ENCODE measurements around the gene LAMA5. TPM values are rescaled to one million over a fixed set of nuclear protein-coding genes. Genes with fewer than 3 reads are reported as not detected.

Gene LAMA5
- total and polyA plus RNA-seq, 2 of the 8 experiments (the other 6 are each of a cell fraction or from before 2014, with no cell fraction given) = 34.4 to 225 TPM

DNA sequence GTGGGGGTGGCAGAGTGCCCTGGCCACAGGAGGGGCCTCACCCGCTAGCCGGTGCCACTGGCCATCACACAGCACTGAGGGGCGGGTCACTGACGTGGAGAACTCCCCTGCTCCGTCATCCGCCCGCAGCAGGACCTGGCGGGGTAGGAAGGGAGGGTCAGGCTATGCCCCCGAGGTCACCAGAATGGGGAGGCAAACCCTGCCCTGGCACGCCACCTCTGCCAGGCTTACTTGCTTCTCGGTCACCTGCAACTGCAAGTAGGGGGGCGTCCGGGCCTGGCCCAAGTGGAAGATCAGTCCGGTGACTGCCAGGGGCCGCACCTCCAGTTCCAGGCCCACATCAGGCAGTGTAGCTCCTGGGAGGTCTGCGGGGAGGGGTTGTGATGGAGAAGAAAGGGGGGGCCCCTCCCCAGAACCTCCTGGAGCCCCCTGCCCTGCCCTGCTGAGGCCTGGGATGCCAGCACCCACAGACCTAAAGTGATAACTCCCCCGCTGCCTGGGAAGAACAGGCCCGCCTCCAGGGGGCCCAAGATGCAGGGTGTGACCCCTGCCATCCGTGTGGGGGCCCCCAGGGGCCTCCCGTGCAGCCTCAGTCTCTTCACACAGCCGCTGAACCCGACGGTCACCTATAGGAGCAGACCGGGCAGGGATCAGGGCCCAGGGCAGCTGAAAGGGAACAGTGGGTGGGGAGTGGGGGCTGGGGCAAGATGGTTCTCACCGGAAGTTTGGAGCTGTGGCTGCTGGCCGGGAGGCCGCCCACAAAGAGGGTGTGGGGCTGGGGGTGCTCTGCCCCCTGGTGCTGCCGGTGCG is 57.0 kb downstream of the LAMA5 start (continued):
- TF ChIP-seq, protein P1, sequence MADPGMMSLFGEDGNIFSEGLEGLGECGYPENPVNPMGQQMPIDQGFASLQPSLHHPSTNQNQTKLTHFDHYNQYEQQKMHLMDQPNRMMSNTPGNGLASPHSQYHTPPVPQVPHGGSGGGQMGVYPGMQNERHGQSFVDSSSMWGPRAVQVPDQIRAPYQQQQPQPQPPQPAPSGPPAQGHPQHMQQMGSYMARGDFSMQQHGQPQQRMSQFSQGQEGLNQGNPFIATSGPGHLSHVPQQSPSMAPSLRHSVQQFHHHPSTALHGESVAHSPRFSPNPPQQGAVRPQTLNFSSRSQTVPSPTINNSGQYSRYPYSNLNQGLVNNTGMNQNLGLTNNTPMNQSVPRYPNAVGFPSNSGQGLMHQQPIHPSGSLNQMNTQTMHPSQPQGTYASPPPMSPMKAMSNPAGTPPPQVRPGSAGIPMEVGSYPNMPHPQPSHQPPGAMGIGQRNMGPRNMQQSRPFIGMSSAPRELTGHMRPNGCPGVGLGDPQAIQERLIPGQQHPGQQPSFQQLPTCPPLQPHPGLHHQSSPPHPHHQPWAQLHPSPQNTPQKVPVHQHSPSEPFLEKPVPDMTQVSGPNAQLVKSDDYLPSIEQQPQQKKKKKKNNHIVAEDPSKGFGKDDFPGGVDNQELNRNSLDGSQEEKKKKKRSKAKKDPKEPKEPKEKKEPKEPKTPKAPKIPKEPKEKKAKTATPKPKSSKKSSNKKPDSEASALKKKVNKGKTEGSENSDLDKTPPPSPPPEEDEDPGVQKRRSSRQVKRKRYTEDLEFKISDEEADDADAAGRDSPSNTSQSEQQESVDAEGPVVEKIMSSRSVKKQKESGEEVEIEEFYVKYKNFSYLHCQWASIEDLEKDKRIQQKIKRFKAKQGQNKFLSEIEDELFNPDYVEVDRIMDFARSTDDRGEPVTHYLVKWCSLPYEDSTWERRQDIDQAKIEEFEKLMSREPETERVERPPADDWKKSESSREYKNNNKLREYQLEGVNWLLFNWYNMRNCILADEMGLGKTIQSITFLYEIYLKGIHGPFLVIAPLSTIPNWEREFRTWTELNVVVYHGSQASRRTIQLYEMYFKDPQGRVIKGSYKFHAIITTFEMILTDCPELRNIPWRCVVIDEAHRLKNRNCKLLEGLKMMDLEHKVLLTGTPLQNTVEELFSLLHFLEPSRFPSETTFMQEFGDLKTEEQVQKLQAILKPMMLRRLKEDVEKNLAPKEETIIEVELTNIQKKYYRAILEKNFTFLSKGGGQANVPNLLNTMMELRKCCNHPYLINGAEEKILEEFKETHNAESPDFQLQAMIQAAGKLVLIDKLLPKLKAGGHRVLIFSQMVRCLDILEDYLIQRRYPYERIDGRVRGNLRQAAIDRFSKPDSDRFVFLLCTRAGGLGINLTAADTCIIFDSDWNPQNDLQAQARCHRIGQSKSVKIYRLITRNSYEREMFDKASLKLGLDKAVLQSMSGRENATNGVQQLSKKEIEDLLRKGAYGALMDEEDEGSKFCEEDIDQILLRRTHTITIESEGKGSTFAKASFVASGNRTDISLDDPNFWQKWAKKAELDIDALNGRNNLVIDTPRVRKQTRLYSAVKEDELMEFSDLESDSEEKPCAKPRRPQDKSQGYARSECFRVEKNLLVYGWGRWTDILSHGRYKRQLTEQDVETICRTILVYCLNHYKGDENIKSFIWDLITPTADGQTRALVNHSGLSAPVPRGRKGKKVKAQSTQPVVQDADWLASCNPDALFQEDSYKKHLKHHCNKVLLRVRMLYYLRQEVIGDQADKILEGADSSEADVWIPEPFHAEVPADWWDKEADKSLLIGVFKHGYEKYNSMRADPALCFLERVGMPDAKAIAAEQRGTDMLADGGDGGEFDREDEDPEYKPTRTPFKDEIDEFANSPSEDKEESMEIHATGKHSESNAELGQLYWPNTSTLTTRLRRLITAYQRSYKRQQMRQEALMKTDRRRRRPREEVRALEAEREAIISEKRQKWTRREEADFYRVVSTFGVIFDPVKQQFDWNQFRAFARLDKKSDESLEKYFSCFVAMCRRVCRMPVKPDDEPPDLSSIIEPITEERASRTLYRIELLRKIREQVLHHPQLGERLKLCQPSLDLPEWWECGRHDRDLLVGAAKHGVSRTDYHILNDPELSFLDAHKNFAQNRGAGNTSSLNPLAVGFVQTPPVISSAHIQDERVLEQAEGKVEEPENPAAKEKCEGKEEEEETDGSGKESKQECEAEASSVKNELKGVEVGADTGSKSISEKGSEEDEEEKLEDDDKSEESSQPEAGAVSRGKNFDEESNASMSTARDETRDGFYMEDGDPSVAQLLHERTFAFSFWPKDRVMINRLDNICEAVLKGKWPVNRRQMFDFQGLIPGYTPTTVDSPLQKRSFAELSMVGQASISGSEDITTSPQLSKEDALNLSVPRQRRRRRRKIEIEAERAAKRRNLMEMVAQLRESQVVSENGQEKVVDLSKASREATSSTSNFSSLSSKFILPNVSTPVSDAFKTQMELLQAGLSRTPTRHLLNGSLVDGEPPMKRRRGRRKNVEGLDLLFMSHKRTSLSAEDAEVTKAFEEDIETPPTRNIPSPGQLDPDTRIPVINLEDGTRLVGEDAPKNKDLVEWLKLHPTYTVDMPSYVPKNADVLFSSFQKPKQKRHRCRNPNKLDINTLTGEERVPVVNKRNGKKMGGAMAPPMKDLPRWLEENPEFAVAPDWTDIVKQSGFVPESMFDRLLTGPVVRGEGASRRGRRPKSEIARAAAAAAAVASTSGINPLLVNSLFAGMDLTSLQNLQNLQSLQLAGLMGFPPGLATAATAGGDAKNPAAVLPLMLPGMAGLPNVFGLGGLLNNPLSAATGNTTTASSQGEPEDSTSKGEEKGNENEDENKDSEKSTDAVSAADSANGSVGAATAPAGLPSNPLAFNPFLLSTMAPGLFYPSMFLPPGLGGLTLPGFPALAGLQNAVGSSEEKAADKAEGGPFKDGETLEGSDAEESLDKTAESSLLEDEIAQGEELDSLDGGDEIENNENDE (IDR thresholded peaks at IDR 0.05; ENCODE audit: insufficient replicate concordance, low read length) = no peak
- no peak for TF ChIP-seq SUZ12 (IDR thresholded peaks at IDR 0.05; ENCODE audit: low read length)
- no peak for TF ChIP-seq PHF8 (conservative IDR thresholded peaks at IDR 0.05; ENCODE audit: low read depth, low read length)
- TF ChIP-seq CBX8 (IDR thresholded peaks at IDR 0.05; ENCODE audit: borderline replicate concordance, low read depth, low read length) = no peak
- no peak for TF ChIP-seq EP300 (IDR thresholded peaks at IDR 0.05; ENCODE audit: borderline replicate concordance in 1 of 2, low read depth in 2 of 2, low read length in 2 of 2)
- no peak for TF ChIP-seq RAD21 (IDR thresholded peaks at IDR 0.05 in 1 of 2, conservative IDR thresholded peaks at IDR 0.05 in 1 of 2; ENCODE audit: low read depth in 2 of 2, low read length in 2 of 2)

Measured in H1 (cell line).